Endothelial cell of umbilical vein (primary cell): ENCODE measurements around the gene NAALADL1. TPM values are rescaled to one million over a fixed set of nuclear protein-coding genes. Genes with fewer than 3 reads are reported as not detected.

ENCODE experiments used
- BruUV-seq: library from RNA; stranded (reverse); fragments of 400-500 nt; replicated peaks from 2 replicates; lab custom pipeline; 2021; lab: Mats Ljungman, UMichigan
- CTCF ChIA-PET: fragments of 300-600, 350-600 bp; sonication (Branson Sonifier 250); formaldehyde crosslinking; loops from one replicate; lab custom pipeline; 2021; ENCODE audit warnings: antibody characterized with exemption, inconsistent platforms; lab: Charles Lee
- POLR2A ChIA-PET: fragments of 300-600, 350-600 bp; sonication (Branson Sonifier 250); formaldehyde crosslinking; loops from one replicate; lab custom pipeline; 2021; ENCODE audit warnings: antibody characterized with exemption, inconsistent platforms; lab: Charles Lee
- DNase-seq: peaks from one replicate; pipeline ENCODE4 v3.0.0-alpha.2; 2011; ENCODE audit warnings: low read depth, low spot score
- FAIRE-seq: peaks from 2 replicates; lab custom pipeline; 2011; peaks lifted over from hg19 to GRCh38; lab: Jason Lieb, UNC
- H2AFZ ChIP-seq: 2 replicates; pipeline ENCODE4 v1.6.0; 2012; ENCODE audit warnings: low read depth, low read length, control low read depth, inconsistent platforms
- H3K27ac ChIP-seq: 2 replicates; pipeline ENCODE4 v1.5.1; 2011; ENCODE audit warnings: low read depth, mild to moderate bottlenecking, control low read depth, low read length, moderate library complexity; ENCODE audit not compliant: insufficient read depth
- H3K27me3 ChIP-seq, 2 experiments: 2 replicates each; pipeline versions ENCODE4 v1.6.0 to v1.6.1; 2011; ENCODE audit warnings: low read length in 2 of 2, mixed read lengths in 1 of 2; ENCODE audit not compliant: control insufficient read depth in 2 of 2, insufficient read depth in 2 of 2
- H3K36me3 ChIP-seq, 2 experiments: 2 replicates in 1 of 2; 3 replicates in 1 of 2; pipeline ENCODE4 v1.5.1; 2011; ENCODE audit warnings: low read length in 2 of 2, mild to moderate bottlenecking in 1 of 2, moderate library complexity in 1 of 2; ENCODE audit not compliant: control insufficient read depth in 2 of 2, insufficient read depth in 2 of 2; ENCODE audit errors: extremely low read depth in 1 of 2
- H3K4me1 ChIP-seq: 3 replicates; pipeline ENCODE4 v1.5.1; 2011; ENCODE audit warnings: mild to moderate bottlenecking, low read length; ENCODE audit not compliant: control insufficient read depth, insufficient read depth; ENCODE audit errors: extremely low read depth
- H3K4me2 ChIP-seq: 2 replicates; pipeline ENCODE4 v1.6.1; 2011; ENCODE audit warnings: low read length, control low read depth, mixed read lengths; ENCODE audit not compliant: insufficient read depth
- H3K4me3 ChIP-seq, 3 experiments: fragments of 200-600 bp in 1 of 3; sonication (generic), shearing (Covaris generic) in 1 of 3; replicated peaks in 1 of 3; 2 replicates each; pipeline ENCODE4 v1.5.1; 2011 to 2016; ENCODE audit warnings: control low read depth in 3 of 3, low read length in 3 of 3, mild to moderate bottlenecking in 2 of 3, inconsistent platforms in 1 of 3, low read depth in 1 of 3, moderate library complexity in 1 of 3; ENCODE audit not compliant: insufficient read depth in 1 of 3
- H3K79me2 ChIP-seq: 2 replicates; pipeline ENCODE4 v1.6.0; 2012; ENCODE audit warnings: low read length, inconsistent platforms; ENCODE audit not compliant: control insufficient read depth, insufficient read depth
- H3K9ac ChIP-seq: replicated peaks from 2 replicates; pipeline ENCODE3; 2011; ENCODE audit warnings: low read length, control low read depth; ENCODE audit not compliant: insufficient read depth; ENCODE audit errors: extremely low read depth
- H3K9me1 ChIP-seq: replicated peaks from 3 replicates; pipeline ENCODE4 v1.6.0; 2011; ENCODE audit warnings: mild to moderate bottlenecking, low read length; ENCODE audit not compliant: control insufficient read depth, insufficient read depth; ENCODE audit errors: extremely low read depth
- H3K9me3 ChIP-seq: replicated peaks from 2 replicates; pipeline ENCODE4 v1.5.1; 2012; ENCODE audit warnings: low read length, inconsistent platforms; ENCODE audit not compliant: control insufficient read depth, insufficient read depth
- H4K20me1 ChIP-seq: replicated peaks from 2 replicates; pipeline ENCODE3; 2011; ENCODE audit warnings: mild to moderate bottlenecking, low read length; ENCODE audit not compliant: control insufficient read depth, insufficient read depth; ENCODE audit errors: extremely low read depth
- CTCF ChIP-seq, 2 donors: IDR thresholded peaks; 1 replicate in 1 of 2; 2 replicates in 1 of 2; pipeline ENCODE4 v1.5.1; 2011; ENCODE audit warnings: low read length in 2 of 2, mild to moderate bottlenecking in 2 of 2, moderate library complexity in 2 of 2, control low read depth in 1 of 2, inconsistent platforms in 1 of 2, low read depth in 1 of 2; ENCODE audit not compliant: insufficient read depth in 1 of 2; ENCODE audit errors: extremely low read depth in 1 of 2
- EZH2 ChIP-seq: IDR thresholded peaks from 2 replicates; pipeline ENCODE4 v1.6.1; 2012; ENCODE audit warnings: borderline replicate concordance, low read depth, mild to moderate bottlenecking, moderate library complexity, low read length, inconsistent platforms; ENCODE audit not compliant: severe bottlenecking
- FOS ChIP-seq: IDR thresholded peaks from 2 replicates; pipeline ENCODE4 v1.6.1; 2011; ENCODE audit warnings: mild to moderate bottlenecking, low read length, moderate library complexity, borderline replicate concordance; ENCODE audit not compliant: insufficient read depth
- GATA2 ChIP-seq: IDR thresholded peaks from 2 replicates; pipeline ENCODE4 v1.7.0; 2011; ENCODE audit warnings: low read depth, mild to moderate bottlenecking, moderate library complexity, mixed read lengths, low read length; ENCODE audit not compliant: insufficient read length, insufficient read depth
- JUN ChIP-seq: IDR thresholded peaks from 2 replicates; pipeline ENCODE4 v1.6.1; 2011; ENCODE audit warnings: borderline replicate concordance, low read depth; ENCODE audit not compliant: insufficient read length, insufficient read depth
- MAX ChIP-seq: IDR thresholded peaks from 2 replicates; pipeline ENCODE4 v1.6.1; 2011; ENCODE audit not compliant: insufficient read depth, insufficient read length
- MYC ChIP-seq: IDR thresholded peaks from one replicate; pipeline ENCODE4 v1.6.1; 2011; ENCODE audit warnings: mild to moderate bottlenecking, low read depth, low read length
- POLR2A ChIP-seq: IDR thresholded peaks from 2 replicates; pipeline ENCODE4 v1.6.1; 2012; ENCODE audit warnings: low read depth, mild to moderate bottlenecking, control low read depth, low read length
- POLR2AphosphoS5 ChIP-seq: IDR thresholded peaks from 2 replicates; pipeline ENCODE4 v1.6.1; 2012; ENCODE audit warnings: low read depth, mild to moderate bottlenecking, control low read depth, low read length, moderate library complexity; ENCODE audit not compliant: insufficient read depth
- dilution Hi-C: fragments of 300-500 bp; cut with MboI; formaldehyde crosslinking; loops from one replicate; pipeline ENCODE4 v1.15.0; 2019; ENCODE audit warnings: low sequenced_read_pairs; ENCODE audit not compliant: extremely low pct_ligation_motif_present
- intact Hi-C: fragments of 100-400 bp; cut with micrococcal nuclease; formaldehyde crosslinking; loops from one replicate; pipeline ENCODE4 v1.10.0; 2022
- polyA plus RNA-seq, 4 experiments: library from polyadenylated mRNA; depleted of rRNA in 3 of 4; stranded (reverse) in 3 of 4; unstranded in 1 of 4; fragments of >200 nt; gene quantifications; 2 replicates each; pipeline versions ENCODE4 v1.2.1 to v1.2.3, GENCODE V29; 2011 to 2012; ENCODE audit warnings: missing spikeins in 1 of 4
- total RNA-seq: library from RNA; stranded (reverse); gene quantifications from 2 replicates; pipeline ENCODE4 v1.2.3, GENCODE V29; 2021

The NAALADL1 gene
- total and polyA plus RNA-seq, 2 donors (not counting 3 experiments of a cell fraction or from before 2014, with no cell fraction given) = 6.8 to 13.9 TPM

GRCh38 chr11:65021509-65021908 is 36.8 kb downstream of the NAALADL1 start:
- dilution Hi-C loops (no loop called here), intact Hi-C loops (no loop called here)
- no peak for FAIRE-seq
- no peak overlapping the region for H3K4me3 ChIP-seq
- H3K36me3 ChIP-seq = peaks cover 0 to 4% of the 10 kb centered on the region in 2 experiments
- H3K9me3 ChIP-seq = no peaks in the 10 kb centered on the region
- ChIA-PET CTCF (no interaction called here), POLR2A (no interaction called here)
- no peak overlapping the region for H3K27ac ChIP-seq
- TF ChIP-seq POLR2AphosphoS5 = no peak
- no peak for TF ChIP-seq FOS
- no peak for TF ChIP-seq JUN
- no peak for TF ChIP-seq MAX
- H3K9ac ChIP-seq = no peak overlapping the region
- no peaks in the 10 kb centered on the region for H3K79me2 ChIP-seq
- H2AFZ ChIP-seq = no peak overlapping the region
- no peaks in the 10 kb centered on the region for H4K20me1 ChIP-seq
- no peaks in the 10 kb centered on the region for H3K9me1 ChIP-seq
- H3K4me2 ChIP-seq = no peak overlapping the region
- no peaks in the 10 kb centered on the region for H3K4me1 ChIP-seq
- no peak for DNase-seq
- no TSS peak for BruUV-seq
- no peaks in the 10 kb centered on the region for H3K27me3 ChIP-seq

GRCh38 chr11:65021003-65021402 is 37.4 kb downstream of the NAALADL1 start:
- Histone ChIP-seq H3K4me1 (no peaks in the 10 kb centered on the region), H3K4me2 (no peak overlapping the region), H3K4me3 (no peak overlapping the region), H3K36me3 (peaks cover 0 to 4% of the 10 kb centered on the region in 2 experiments), H3K27me3 (no peaks in the 10 kb centered on the region), H4K20me1 (no peaks in the 10 kb centered on the region), H3K9me1 (no peaks in the 10 kb centered on the region), H3K9ac (no peak overlapping the region), H3K27ac (no peak overlapping the region), H3K79me2 (no peaks in the 10 kb centered on the region), H2AFZ (no peak overlapping the region), H3K9me3 (no peaks in the 10 kb centered on the region)
- intact Hi-C loops = no loop called here
- no TSS peak for BruUV-seq
- POLR2A ChIA-PET = no interaction called here
- CTCF ChIA-PET = no interaction called here
- DNase-seq (no peak), FAIRE-seq (no peak)
- no peak for TF ChIP-seq POLR2AphosphoS5
- TF ChIP-seq MAX = no peak
- TF ChIP-seq CTCF (IDR thresholded peaks at IDR 0.05; ENCODE audit: extremely low read depth in 1 of 2, insufficient read depth in 1 of 2, low read depth in 1 of 2, low read length in 2 of 2) = no peak
- no peak for TF ChIP-seq GATA2
- no peak for TF ChIP-seq POLR2A
- no peak for TF ChIP-seq MYC
- TF ChIP-seq JUN = no peak
- no peak for TF ChIP-seq FOS
- no peak for TF ChIP-seq EZH2
- dilution Hi-C loops = no loop called here
